Right cardiac atrium (tissue), 5 donors: ENCODE data around the gene PPP1R27. TPM values are rescaled to one million over a fixed set of nuclear protein-coding genes. Genes with fewer than 3 reads are reported as not detected.
A peak's percentile ranks its signal among the peaks of the same experiment; 100 is the strongest.

Source experiments
- ATAC-seq, 2 donors: fragments of 200-7000 bp; cut with Tn5 transposase; one replicate each; pipeline versions ENCODE4 v1.8.0 to v1.9.1; 2020; ENCODE audit warnings: moderate library complexity in 2 of 2, mild to moderate bottlenecking in 1 of 2
- DNase-seq, 3 donors: peaks; one replicate each; pipeline ENCODE4 v3.0.0-alpha.2; 2020
- H3K27ac ChIP-seq: one replicate; pipeline ENCODE4 v1.5.1; 2013; ENCODE audit warnings: mild to moderate bottlenecking, low read length, control low read depth, moderate library complexity
- H3K27me3 ChIP-seq: one replicate; pipeline ENCODE4 v1.6.1; 2013; ENCODE audit not compliant: control insufficient read depth, insufficient read depth
- H3K4me1 ChIP-seq: one replicate; pipeline ENCODE4 v1.6.1; 2013; ENCODE audit warnings: low read length; ENCODE audit not compliant: control insufficient read depth, insufficient read depth
- H3K4me3 ChIP-seq: one replicate; pipeline ENCODE4 v1.5.1; 2013; ENCODE audit warnings: low read length, control low read depth
- H3K9me3 ChIP-seq: one replicate; pipeline ENCODE4 v1.6.1; 2013; ENCODE audit warnings: low read length; ENCODE audit not compliant: control insufficient read depth
- WGBS: extraction: QIAGEN DNeasy Blood & Tissue Kit; methylation state at CpG from one replicate; pipeline ENCODE4 v1.1.7; 2013; 5-methylcytosine and 5-hydroxymethylcytosine counted together
- intact Hi-C, 4 donors: fragments of 100-400 bp; cut with DNase I; formaldehyde crosslinking; loops; one replicate each; pipeline versions ENCODE4 v1.11.0 to v1.14.0; 2022 to 2023
- polyA plus RNA-seq: library from polyadenylated mRNA; stranded (reverse); fragments of 200-250 nt; gene quantifications from one replicate; pipeline ENCODE4 v1.2.3, GENCODE V29; 2013
- total RNA-seq, 4 donors: library from RNA; stranded (reverse); fragmentation: NEBNext Ultra II Directional; extraction: Animal tissue kit (Norgen Biotek cat#: 25700); gene quantifications; one replicate each; pipeline ENCODE4 v1.2.1, GENCODE V29; 2021
- donor health status: healthy with polysubstance abuse.
- donor health status: DM: no; HTN: yes; CAD: no.
- donor health status: DM: no; HTN: no; CAD: no.
- donor health status: DM: no; HTN: yes; CAD: no; lungs with severe emphysema.
- donor health status: DM: yes; HTN: yes; CAD: no.

Gene PPP1R27
- total and polyA plus RNA-seq, 5 donors: 0.85 TPM; not detected in 4

DNA sequence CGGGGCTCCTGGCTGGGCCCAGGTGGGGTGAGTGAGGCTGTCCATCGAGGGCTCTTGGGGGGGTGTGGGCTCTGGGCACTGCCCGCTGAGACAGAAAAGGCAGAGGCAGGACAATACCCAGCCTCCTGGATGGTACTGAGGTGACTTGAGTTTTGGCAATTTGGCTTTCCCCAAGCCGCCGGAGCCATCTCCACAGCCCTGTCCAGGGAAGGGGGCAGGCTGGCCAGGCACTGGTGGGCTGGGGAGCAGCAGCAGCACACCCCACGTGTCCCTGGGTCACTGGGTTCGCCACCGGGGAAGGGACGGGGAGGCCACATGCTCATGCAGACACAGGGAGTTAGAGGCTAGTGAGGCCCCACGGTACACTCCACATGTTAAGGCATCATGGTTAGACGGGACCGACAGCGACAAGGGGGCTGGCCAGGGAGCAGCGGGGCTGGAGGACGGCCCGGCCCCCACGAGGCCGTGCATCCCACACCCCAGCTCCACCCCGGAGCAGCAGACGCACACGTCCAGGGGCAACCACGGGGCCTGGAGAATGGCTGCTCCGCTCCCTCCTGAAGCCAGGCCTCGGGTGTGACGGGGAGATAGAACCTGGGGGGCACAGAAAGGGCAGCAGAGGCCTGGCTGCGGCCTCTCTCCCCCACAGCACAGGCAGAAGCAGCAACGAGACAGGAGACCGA, 33.3 kb upstream of the PPP1R27 start:
- WGBS: 62% methylated on average over 28 of the region's 28 CpGs
- H3K9me3 ChIP-seq: no peaks in the 10 kb centered on the region
- no peak overlapping the region for H3K4me3 ChIP-seq
- no peak overlapping the region for H3K27ac ChIP-seq
- DNase-seq (peak in 1 of 3 donors; percentile 71), ATAC-seq (no peak)
- H3K4me1 ChIP-seq: no peaks in the 10 kb centered on the region
- H3K27me3 ChIP-seq: no peaks in the 10 kb centered on the region
- intact Hi-C loops: no loop called here

DNA sequence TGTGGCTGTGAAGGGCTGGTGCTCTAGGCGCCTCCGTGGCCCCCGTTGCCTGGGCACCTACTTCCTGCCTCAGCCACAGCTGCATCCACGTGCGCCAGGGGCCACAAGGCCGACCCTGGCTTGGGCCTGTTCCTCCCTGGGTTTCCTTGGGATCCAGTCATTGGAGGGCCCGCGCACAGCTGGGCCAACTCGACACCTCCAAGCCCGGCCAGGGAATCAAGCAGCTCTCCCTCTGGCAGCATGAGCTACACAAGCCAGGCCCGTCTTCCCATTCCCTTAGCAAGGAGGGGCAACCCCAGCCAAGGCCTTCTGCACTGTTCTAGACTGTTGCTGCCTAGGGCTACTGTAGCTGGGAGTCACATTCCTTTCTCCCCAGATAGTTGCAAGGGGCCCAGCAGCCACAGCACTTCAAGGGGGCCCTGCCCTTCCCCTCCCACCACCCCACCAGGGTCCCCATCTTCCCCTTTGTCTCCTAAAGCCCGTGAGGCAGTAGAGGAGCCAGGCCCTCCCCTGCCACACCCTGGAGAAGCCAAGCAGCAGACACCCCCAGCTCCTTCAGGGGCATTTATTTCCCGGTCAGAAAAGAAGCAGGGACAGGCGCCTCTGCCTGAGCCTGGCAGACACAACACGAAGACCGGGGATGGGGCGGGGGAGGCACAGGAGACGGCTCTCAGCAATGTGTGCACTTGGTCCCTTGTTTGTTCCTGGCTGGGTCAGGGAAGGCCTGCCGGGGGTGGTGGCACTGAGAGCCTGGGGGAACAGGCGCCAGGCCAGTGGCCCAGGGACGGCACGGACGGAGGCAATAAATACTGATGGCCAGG, 32.5 kb upstream of the PPP1R27 start:
- Histone ChIP-seq H3K9me3 (no peaks in the 10 kb centered on the region), H3K4me1 (no peaks in the 10 kb centered on the region), H3K4me3 (no peak overlapping the region), H3K27me3 (no peaks in the 10 kb centered on the region), H3K27ac (peak overlapping the region; percentile 0)
- 41% methylated on average over 23 of the region's 23 CpGs for WGBS
- intact Hi-C loops: no loop called here
- ATAC-seq: peak; percentile 0 to 3
- peak; percentile 57 to 75 (median 70) for DNase-seq

DNA sequence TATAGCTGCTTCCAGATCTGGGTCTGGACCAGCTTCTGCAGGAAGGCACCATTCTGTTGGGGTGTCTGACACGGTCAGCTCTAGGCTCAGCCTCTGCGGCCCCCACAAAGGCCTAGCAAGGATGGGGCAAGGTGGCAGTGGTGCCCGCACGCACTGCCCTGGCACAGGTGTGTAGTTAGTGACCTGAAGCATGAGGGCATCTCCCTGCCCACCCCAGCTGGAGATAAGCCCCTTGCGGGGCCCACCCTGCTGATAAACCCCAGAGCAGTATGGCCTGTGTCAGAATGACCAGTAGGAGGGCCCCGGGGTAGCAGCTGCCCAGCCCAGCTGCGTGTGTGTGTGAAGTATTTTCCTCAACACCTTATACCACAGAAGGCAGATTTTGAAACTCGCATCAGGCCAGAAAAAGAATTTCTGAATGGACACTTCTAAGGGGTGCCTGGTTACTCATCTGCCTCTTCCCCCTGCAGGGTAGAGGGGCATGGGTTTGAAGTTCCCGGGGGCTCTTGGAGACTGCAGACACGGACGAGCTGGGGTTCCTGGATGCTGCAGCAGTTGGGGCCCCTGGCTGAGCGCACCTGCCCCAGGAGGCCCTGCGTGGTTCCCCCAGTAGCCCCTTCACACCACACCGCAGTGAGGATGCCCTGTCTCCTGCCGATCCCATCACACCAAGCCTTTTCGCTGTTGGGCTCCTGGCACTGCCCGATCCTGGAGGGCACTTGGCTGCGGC, 31.8 kb upstream of the PPP1R27 start:
- intact Hi-C loops: no loop called here
- Histone ChIP-seq H3K4me3 (no peak overlapping the region), H3K4me1 (no peaks in the 10 kb centered on the region), H3K27ac (peak overlapping the region; percentile 0), H3K27me3 (no peaks in the 10 kb centered on the region), H3K9me3 (no peaks in the 10 kb centered on the region)
- DNase-seq (peak in 1 of 3 donors; percentile 56), ATAC-seq (peak in 1 of 2 donors; percentile 0)
- WGBS: 62% methylated on average over 18 of the region's 18 CpGs

DNA sequence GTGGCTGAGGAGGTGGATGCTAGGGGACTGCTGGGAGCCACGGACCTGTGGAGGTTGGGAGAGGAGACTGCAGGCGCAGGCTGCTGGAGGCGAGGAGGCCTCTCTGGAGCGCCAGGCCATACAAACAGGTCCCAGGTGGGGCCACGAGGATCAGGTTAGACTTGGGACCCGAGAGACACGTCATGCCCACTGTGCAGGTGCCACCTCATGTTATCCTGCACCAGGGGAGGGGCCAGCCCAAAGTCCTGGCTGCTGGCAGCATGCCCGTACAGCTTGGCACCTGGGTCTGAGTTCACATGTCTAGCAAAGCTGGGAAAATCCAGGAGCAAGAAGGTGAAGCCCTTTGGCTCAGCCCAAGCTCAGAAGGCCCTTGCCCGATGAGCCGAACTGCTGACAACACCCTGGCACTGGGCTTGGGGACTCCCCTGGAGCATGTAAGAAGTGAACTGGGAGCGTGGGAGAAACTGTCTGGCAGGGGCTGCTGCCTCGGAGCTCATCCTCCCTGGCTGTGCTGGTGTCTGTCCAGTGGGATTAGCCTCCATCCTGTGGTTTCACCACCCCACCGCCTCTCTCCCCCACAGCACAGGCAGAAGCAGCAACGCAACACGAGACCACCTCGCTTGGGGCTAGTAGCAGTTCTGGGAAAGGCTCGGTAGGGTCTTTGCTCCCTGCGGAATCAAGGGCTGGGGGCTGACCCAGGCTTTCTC, 31.0 kb upstream of the PPP1R27 start:
- 65% methylated on average over 18 of the region's 18 CpGs for WGBS
- Histone ChIP-seq H3K27me3 (no peaks in the 10 kb centered on the region), H3K27ac (no peak overlapping the region), H3K9me3 (no peaks in the 10 kb centered on the region), H3K4me1 (no peaks in the 10 kb centered on the region), H3K4me3 (no peak overlapping the region)
- ATAC-seq: no peak
- intact Hi-C loops: no loop called here
- peak in 2 of 3 donors; percentile 72 to 78 for DNase-seq

DNA sequence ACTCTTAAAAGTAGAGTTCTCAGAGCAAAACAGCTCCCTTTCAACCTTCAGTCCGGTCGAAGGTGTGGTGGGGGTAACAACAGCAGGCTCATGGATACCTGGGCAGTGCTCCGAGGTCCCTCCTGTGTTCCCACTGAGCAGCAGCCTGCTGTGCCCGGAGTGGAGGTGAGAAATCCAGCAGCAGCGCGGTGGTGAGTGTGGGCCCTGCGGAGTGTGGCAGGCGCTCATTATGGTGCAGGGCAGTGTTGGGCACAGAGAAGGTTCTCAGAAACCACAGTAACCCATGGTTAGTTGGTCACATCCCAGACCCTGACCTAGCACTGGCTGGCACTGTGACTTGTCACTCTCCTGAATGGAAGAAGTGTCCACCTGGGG, 30.5 kb upstream of the PPP1R27 start:
- Histone ChIP-seq H3K9me3 (no peaks in the 10 kb centered on the region), H3K4me3 (no peak overlapping the region), H3K27ac (no peak overlapping the region), H3K27me3 (no peaks in the 10 kb centered on the region), H3K4me1 (no peaks in the 10 kb centered on the region)
- intact Hi-C loops: no loop called here
- 92% methylated on average over 8 of the region's 8 CpGs for WGBS
- DNase-seq: peak in 1 of 3 donors; percentile 37
- ATAC-seq: no peak

DNA sequence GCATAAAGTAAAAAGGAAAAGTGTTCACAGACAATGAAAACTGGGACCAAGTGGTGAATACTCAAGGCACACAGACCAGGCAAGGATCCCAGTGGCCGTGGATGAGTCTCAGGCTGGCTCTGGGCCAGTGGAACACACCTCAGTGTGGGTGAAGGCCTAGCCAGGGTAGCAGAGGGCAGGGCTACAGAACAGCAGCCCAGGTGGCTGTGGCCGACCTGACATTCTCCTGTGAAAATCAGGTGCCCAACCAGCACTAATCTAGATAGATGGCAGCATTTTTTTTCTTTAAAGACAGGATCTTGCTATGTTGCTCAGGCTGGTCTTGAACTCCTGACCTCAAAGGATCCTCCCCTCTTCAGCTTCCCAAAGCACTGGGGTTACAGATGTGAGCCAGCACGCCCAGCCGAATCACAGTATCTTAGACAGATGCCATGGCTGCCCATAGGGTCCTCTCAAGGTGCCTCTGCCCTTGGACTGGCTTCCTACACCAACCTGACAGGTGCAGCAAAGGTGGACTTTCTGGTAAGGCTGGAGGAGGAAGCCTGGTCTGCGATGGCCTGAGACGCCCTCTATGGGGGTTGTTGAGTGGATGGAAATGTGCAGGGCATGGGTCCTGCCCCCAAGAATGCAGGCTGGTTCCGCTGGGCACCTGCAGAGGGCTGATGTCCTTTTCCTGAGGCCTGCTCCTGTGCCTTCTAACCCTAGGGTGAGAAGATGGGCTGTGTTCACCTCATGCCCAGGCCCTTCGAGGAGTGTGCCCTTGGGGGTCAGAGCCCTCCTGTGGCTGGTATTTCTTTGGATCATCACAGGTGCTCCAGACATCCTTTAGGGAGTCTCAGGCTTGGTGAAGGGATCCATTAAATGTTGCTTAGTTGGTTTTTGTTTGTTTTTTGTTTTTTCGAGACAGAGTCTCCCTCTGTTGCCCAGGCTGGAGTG, 29.3 kb upstream of the PPP1R27 start:
- WGBS: 78% methylated on average over 9 of the region's 9 CpGs
- Histone ChIP-seq H3K27ac (no peak overlapping the region), H3K4me1 (peaks cover 5% of the 10 kb centered on the region)

DNA sequence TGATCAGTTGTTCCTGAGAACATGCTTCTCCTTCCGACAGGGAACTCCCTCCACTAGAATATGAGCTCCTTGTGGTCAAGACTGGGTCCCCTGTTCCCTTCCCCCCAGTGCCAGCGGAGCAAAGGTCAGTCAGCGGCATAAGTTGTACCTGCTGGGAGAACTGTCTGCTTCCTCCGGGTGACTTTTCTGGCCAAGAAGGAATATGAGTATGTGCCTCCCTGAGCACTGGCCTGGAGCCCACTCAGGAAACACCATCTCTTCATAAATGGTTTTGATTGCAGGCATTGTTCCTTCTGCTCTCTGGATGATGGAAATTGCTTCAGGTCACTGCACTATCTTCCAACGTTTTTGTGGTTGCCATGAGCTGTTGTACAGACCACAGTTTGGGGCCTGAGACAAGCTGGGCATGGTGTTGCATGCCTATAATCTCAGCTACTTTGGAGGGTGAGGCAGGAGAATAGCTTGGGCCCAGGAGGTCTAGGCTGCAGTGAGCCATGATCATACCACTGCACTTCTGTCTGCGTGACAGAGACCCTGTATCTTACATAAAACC, 28.3 kb upstream of the PPP1R27 start:
- no peak overlapping the region for H3K4me3 ChIP-seq
- H3K4me1 ChIP-seq: peaks cover 6% of the 10 kb centered on the region
- intact Hi-C loops: no loop called here
- H3K9me3 ChIP-seq: no peaks in the 10 kb centered on the region
- H3K27ac ChIP-seq: no peak overlapping the region
- ATAC-seq (no peak), DNase-seq (peak in 1 of 3 donors; percentile 30)
- 73% methylated on average over 6 of the region's 6 CpGs for whole genome bisulfite sequencing
- H3K27me3 ChIP-seq: no peaks in the 10 kb centered on the region

More for the DNA sequence above, 29.3 kb upstream of the PPP1R27 start:
- intact Hi-C loops: no loop called here
- Histone ChIP-seq H3K4me3 (no peak overlapping the region), H3K27me3 (no peaks in the 10 kb centered on the region), H3K9me3 (no peaks in the 10 kb centered on the region)
- ATAC-seq (no peak), DNase-seq (peak in 1 of 3 donors; percentile 49)

DNA sequence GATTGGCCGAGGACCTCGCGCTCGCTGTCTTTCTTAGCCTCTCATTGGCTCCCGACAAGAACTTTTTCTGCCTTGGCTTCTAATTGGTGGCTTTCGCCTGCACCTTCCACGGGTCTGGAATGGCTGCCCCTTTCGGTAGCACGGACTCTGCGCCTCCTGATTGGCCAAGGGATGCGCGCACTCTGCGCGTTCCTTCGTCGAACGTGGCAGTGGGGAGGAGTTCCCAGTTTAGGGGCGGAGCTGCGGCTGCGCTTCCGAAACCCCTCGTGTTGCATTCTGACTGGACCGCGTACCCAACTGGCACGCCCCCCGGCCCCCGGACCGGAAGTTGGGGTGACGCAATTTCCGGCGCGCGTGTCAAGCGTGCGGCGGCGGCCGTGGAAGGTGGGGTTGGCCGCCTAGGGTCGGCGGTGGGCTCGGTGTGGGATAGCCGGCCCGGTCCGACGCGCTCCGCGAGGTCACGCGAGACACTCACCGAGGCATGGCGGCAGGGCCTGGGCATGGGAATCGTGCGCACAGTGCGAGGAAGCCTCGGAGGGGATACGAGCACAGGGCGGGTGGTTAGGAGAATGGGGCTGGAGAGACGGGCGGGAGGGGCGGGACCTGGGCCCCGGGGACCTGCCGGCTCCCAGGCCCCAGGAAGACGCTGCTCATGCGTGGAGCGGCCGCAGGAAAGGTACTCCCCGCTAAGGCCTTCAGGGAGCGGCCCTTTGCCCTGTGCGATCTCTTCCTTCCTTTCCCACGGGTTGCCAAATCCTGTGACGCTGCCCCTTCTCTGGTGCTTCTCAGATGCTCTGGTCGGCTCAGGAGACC, 26.1 kb upstream of the PPP1R27 start:
- DNase-seq (peak; percentile 99 to 100 (median 100)), ATAC-seq (peak; percentile 95 to 98)
- H3K4me1 ChIP-seq: peaks cover 6% of the 10 kb centered on the region
- no peaks in the 10 kb centered on the region for H3K27me3 ChIP-seq
- H3K9me3 ChIP-seq: no peaks in the 10 kb centered on the region
- peak overlapping the region; percentile 50 for H3K4me3 ChIP-seq
- H3K27ac ChIP-seq: peak overlapping the region; percentile 83
- WGBS: under 1% methylated on average over 74 of the region's 74 CpGs
- intact Hi-C loops: no loop called here
